Gastroesophageal sphincter (tissue), 4 donors: ENCODE data around the gene NFYC. TPM values are rescaled to one million over a fixed set of nuclear protein-coding genes. Genes with fewer than 3 reads are reported as not detected.

Experiments used
- ATAC-seq: fragments of 150-250 bp; one replicate; pipeline ENCODE4 v1.9.1; 2016; ENCODE audit warnings: mild to moderate bottlenecking, moderate library complexity
- H3K27ac ChIP-seq, 4 donors: fragments of 200-600 bp; sonication (generic) in 3 of 4; 1 replicate in 3 of 4; 2 replicates in 1 of 4; pipeline ENCODE4 v1.5.1; 2016 to 2019
- H3K27me3 ChIP-seq: fragments of 200-600 bp; sonication (generic); one replicate; pipeline ENCODE4 v1.5.1; 2019
- H3K36me3 ChIP-seq, 2 donors: fragments of 200-600 bp; sonication (generic); one replicate each; pipeline ENCODE4 v1.5.1; 2019; ENCODE audit warnings: control low read depth in 1 of 2
- H3K4me1 ChIP-seq, 3 donors: fragments of 200-600 bp; sonication (generic); 1 replicate in 2 of 3; 2 replicates in 1 of 3; pipeline ENCODE4 v1.5.1; 2016 to 2019; ENCODE audit warnings: control low read depth in 2 of 3
- H3K4me3 ChIP-seq, 2 donors: fragments of 200-600 bp; sonication (generic); one replicate each; pipeline ENCODE4 v1.5.1; 2019; ENCODE audit warnings: mild to moderate bottlenecking in 1 of 2, moderate library complexity in 1 of 2
- H3K9me3 ChIP-seq, 3 donors: fragments of 200-600 bp; sonication (generic); one replicate each; pipeline ENCODE4 v1.5.1; 2017 to 2019; ENCODE audit warnings: control low read depth in 2 of 3
- CTCF ChIP-seq, 4 experiments: fragments of 200-600 bp in 2 of 4; fragments of 450-650 bp in 2 of 4; sonication (generic) in 1 of 4; IDR thresholded peaks; one replicate each; pipeline ENCODE4 v1.5.1; 2017 to 2019; ENCODE audit warnings: antibody characterized with exemption in 4 of 4, mild to moderate bottlenecking in 2 of 4, moderate library complexity in 2 of 4
- EP300 ChIP-seq: sonication (generic); formaldehyde crosslinking; IDR thresholded peaks from one replicate; pipeline ENCODE4 v1.6.1; 2017; ENCODE audit warnings: antibody characterized with exemption, mild to moderate bottlenecking
- POLR2A ChIP-seq, 2 donors: fragments of 450-650 bp; IDR thresholded peaks; one replicate each; pipeline ENCODE4 v1.6.1; 2017; ENCODE audit warnings: antibody characterized with exemption in 2 of 2, mild to moderate bottlenecking in 2 of 2, moderate library complexity in 1 of 2
- POLR2AphosphoS5 ChIP-seq: sonication (generic); formaldehyde crosslinking; IDR thresholded peaks from one replicate; pipeline ENCODE4 v1.6.1; 2017; ENCODE audit warnings: antibody characterized with exemption
- WGBS, 2 donors: methylation state at CpG; one replicate each; pipeline ENCODE4 v1.1.5; 2018; ENCODE audit warnings: low coverage in 1 of 2; 5-methylcytosine and 5-hydroxymethylcytosine counted together
- total RNA-seq, 4 donors: library from RNA; depleted of rRNA; stranded (reverse); fragments of >200 nt; gene quantifications; one replicate each; pipeline ENCODE4 v1.1.0, GENCODE V29; 2016

NFYC gene
- total RNA-seq, 4 donors from 2014 or later, result 32.4 to 54.2 (median 46.5) TPM

- Histone ChIP-seq H3K27ac (peak overlapping the region; percentile 21 to 87 (median 81)), H3K36me3 (peaks cover 0 to 80% of the 10 kb centered on the region in 2 donors)
Observed at GRCh38 chr1:40753142-40753882, 61.8 kb downstream of the NFYC start.

GRCh38 chr1:40754201-40754600 is 62.7 kb downstream of the NFYC start:
- TF ChIP-seq POLR2A (IDR thresholded peaks at IDR 0.05), result no peak
- TF ChIP-seq EP300, result no peak
- TF ChIP-seq POLR2AphosphoS5, result peak; percentile 75
- no peak for TF ChIP-seq CTCF (IDR thresholded peaks at IDR 0.05)
- no peaks in the 10 kb centered on the region for H3K9me3 ChIP-seq
- peak overlapping the region; percentile 64 to 87 (median 81) for H3K27ac ChIP-seq
- H3K27me3 ChIP-seq, result no peaks in the 10 kb centered on the region
- H3K4me1 ChIP-seq, result peaks cover 7 to 51% (median 14%) of the 10 kb centered on the region in 3 donors
- 49 to 61% methylated on average over 7 to 8 of the region's 8 CpGs for WGBS, 2 donors
- H3K36me3 ChIP-seq, result peaks cover 0 to 80% of the 10 kb centered on the region in 2 donors
- peak; percentile 53 for ATAC-seq
- no peak overlapping the region for H3K4me3 ChIP-seq

More at GRCh38 chr1:40753142-40753882, 61.8 kb downstream of the NFYC start:
- no peak for ATAC-seq
- peaks cover 7 to 42% (median 14%) of the 10 kb centered on the region in 3 donors for H3K4me1 ChIP-seq
- H3K4me3 ChIP-seq, result no peak overlapping the region
- no peaks in the 10 kb centered on the region for H3K9me3 ChIP-seq
- no peak for TF ChIP-seq CTCF (IDR thresholded peaks at IDR 0.05)
- TF ChIP-seq POLR2AphosphoS5, result no peak
- TF ChIP-seq POLR2A (IDR thresholded peaks at IDR 0.05), result no peak
- no peak for TF ChIP-seq EP300
- no peaks in the 10 kb centered on the region for H3K27me3 ChIP-seq
- 94% methylated on average over 7 to 8 of the region's 8 CpGs for WGBS, 2 donors

GRCh38 chr1:40755067-40755466 is 63.6 kb downstream of the NFYC start:
- H3K9me3 ChIP-seq, result no peaks in the 10 kb centered on the region
- H3K27ac ChIP-seq, result peak overlapping the region; percentile 64 to 87 (median 81)
- peaks cover 0 to 80% of the 10 kb centered on the region in 2 donors for H3K36me3 ChIP-seq
- WGBS, 2 donors, result 33 to 100% methylated on average over 1 to 2 of the region's 4 CpGs
- TF ChIP-seq EP300, result no peak
- peak; percentile 20 for TF ChIP-seq POLR2AphosphoS5
- TF ChIP-seq CTCF (IDR thresholded peaks at IDR 0.05), result no peak
- TF ChIP-seq POLR2A (IDR thresholded peaks at IDR 0.05), result no peak
- peaks cover 7 to 55% (median 14%) of the 10 kb centered on the region in 3 donors for H3K4me1 ChIP-seq
- H3K4me3 ChIP-seq, result no peak overlapping the region
- ATAC-seq, result peak; percentile 47
- H3K27me3 ChIP-seq, result no peaks in the 10 kb centered on the region

GRCh38 chr1:40756523-40756922 is 65.0 kb downstream of the NFYC start:
- H3K27ac ChIP-seq, result peak overlapping the region in 3 of 4 donors; percentile 79 to 87 (median 83)
- no peak for TF ChIP-seq EP300
- no peak for TF ChIP-seq POLR2A (IDR thresholded peaks at IDR 0.05)
- TF ChIP-seq POLR2AphosphoS5, result no peak
- TF ChIP-seq CTCF (IDR thresholded peaks at IDR 0.05), result no peak
- H3K27me3 ChIP-seq, result no peaks in the 10 kb centered on the region
- H3K9me3 ChIP-seq, result no peaks in the 10 kb centered on the region
- ATAC-seq, result no peak
- H3K4me1 ChIP-seq, result peaks cover 7 to 67% (median 14%) of the 10 kb centered on the region in 3 donors
- H3K4me3 ChIP-seq, result no peak overlapping the region
- H3K36me3 ChIP-seq, result peaks cover 0 to 89% of the 10 kb centered on the region in 2 donors
- WGBS, 2 donors, result 72% methylated on average over 2 of the region's 3 CpGs; no CpG with 5 or more reads in 1 of the 2 donors
